DND-41 (cell line): ENCODE data around the gene CRYBG1.

Experiments
- ATAC-seq: fragments of 200-7000 bp; cut with Tn5 transposase; 3 replicates; pipeline ENCODE4 v1.9.1; 2021; ENCODE audit warnings: low read depth; ENCODE audit not compliant: insufficient read depth
- DNase-seq: peaks from one replicate; pipeline ENCODE4 v3.0.0-alpha.2; 2020
- H2AFZ ChIP-seq: 2 replicates; pipeline ENCODE4 v1.6.0; 2012; ENCODE audit warnings: low read depth, low read length
- H3K27ac ChIP-seq: 2 replicates; pipeline ENCODE4 v1.5.1; 2012; ENCODE audit warnings: low read length, inconsistent platforms
- H3K27me3 ChIP-seq: fragments of 200-600 bp; sonication (generic); 2 replicates; pipeline ENCODE4 v1.6.0; 2012; ENCODE audit warnings: low read length, mild to moderate bottlenecking, inconsistent platforms; ENCODE audit not compliant: insufficient read depth, poor library complexity
- H3K36me3 ChIP-seq: 2 replicates; pipeline ENCODE4 v1.5.1; 2012; ENCODE audit warnings: low read length, inconsistent platforms; ENCODE audit not compliant: insufficient read depth
- H3K4me1 ChIP-seq: 2 replicates; pipeline ENCODE4 v1.5.1; 2012; ENCODE audit warnings: mild to moderate bottlenecking, low read length; ENCODE audit not compliant: insufficient read depth
- H3K4me2 ChIP-seq: 2 replicates; pipeline ENCODE4 v1.6.0; 2012; ENCODE audit warnings: mild to moderate bottlenecking, moderate library complexity, low read length, inconsistent platforms; ENCODE audit not compliant: insufficient read depth
- H3K4me3 ChIP-seq, 2 experiments: fragments of 200-600 bp in 1 of 2; shearing (Covaris generic) in 1 of 2; 2 replicates each; pipeline ENCODE4 v1.5.1; 2012 to 2016; ENCODE audit warnings: inconsistent platforms in 2 of 2, low read length in 2 of 2, mild to moderate bottlenecking in 2 of 2, low read depth in 1 of 2, moderate library complexity in 1 of 2
- H3K79me2 ChIP-seq: 2 replicates; pipeline ENCODE4 v1.6.0; 2012; ENCODE audit warnings: low read length, inconsistent platforms; ENCODE audit not compliant: insufficient read depth
- H3K9ac ChIP-seq: 2 replicates; pipeline ENCODE4 v1.6.0; 2012; ENCODE audit warnings: low read depth, mild to moderate bottlenecking, inconsistent platforms, low read length, moderate library complexity
- H3K9me3 ChIP-seq: 2 replicates; pipeline ENCODE4 v1.5.1; 2012; ENCODE audit warnings: low read length, moderate library complexity, mild to moderate bottlenecking, inconsistent platforms; ENCODE audit not compliant: insufficient read depth, severe bottlenecking
- H4K20me1 ChIP-seq: 2 replicates; pipeline ENCODE4 v1.6.0; 2012; ENCODE audit warnings: low read length; ENCODE audit not compliant: insufficient read depth
- EZH2 ChIP-seq: IDR thresholded peaks from 3 replicates; pipeline ENCODE4 v1.6.1; 2012; ENCODE audit warnings: borderline replicate concordance, low read depth, mild to moderate bottlenecking, moderate library complexity, low read length, inconsistent platforms; ENCODE audit not compliant: severe bottlenecking
- TF ChIP-seq, protein P1 (sequence below): IDR thresholded peaks from 2 replicates; pipeline ENCODE4 v1.5.1; 2012; ENCODE audit warnings: borderline replicate concordance, low read length, moderate library complexity, mild to moderate bottlenecking; ENCODE audit not compliant: poor library complexity, severe bottlenecking; ENCODE audit errors: extremely low read depth

CRYBG1 gene

DNA sequence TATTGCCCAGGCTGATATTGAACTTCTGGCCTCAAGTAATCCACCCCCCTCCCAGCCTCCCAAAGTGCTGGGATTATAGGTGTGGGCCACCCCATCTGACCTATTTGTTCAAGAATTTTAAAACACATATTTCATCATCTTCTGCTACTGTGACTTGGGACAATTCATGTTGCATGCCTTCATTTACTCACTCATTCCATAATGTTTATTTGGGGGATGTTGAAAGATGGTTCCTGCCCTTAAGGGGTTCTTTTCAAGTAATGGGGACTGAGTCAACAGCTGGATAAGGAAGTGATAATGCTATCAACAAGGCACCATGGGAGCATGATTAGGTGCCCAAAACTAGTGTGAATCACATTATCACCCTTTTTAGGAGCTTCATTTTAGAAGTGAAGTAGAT lies 62.0 kb downstream of the CRYBG1 start:
- Histone ChIP-seq H4K20me1 (no peaks in the 10 kb centered on the region), H3K4me1 (no peaks in the 10 kb centered on the region), H3K79me2 (no peaks in the 10 kb centered on the region), H3K4me2 (no peak overlapping the region), H3K9ac (no peak overlapping the region), H3K9me3 (no peaks in the 10 kb centered on the region), H3K27ac (no peak overlapping the region), H3K27me3 (peaks cover 3% of the 10 kb centered on the region), H2AFZ (no peak overlapping the region), H3K4me3 (no peak overlapping the region), H3K36me3 (no peaks in the 10 kb centered on the region)
- no peak for DNase-seq
- no peak for TF ChIP-seq EZH2
- TF ChIP-seq, protein P1, sequence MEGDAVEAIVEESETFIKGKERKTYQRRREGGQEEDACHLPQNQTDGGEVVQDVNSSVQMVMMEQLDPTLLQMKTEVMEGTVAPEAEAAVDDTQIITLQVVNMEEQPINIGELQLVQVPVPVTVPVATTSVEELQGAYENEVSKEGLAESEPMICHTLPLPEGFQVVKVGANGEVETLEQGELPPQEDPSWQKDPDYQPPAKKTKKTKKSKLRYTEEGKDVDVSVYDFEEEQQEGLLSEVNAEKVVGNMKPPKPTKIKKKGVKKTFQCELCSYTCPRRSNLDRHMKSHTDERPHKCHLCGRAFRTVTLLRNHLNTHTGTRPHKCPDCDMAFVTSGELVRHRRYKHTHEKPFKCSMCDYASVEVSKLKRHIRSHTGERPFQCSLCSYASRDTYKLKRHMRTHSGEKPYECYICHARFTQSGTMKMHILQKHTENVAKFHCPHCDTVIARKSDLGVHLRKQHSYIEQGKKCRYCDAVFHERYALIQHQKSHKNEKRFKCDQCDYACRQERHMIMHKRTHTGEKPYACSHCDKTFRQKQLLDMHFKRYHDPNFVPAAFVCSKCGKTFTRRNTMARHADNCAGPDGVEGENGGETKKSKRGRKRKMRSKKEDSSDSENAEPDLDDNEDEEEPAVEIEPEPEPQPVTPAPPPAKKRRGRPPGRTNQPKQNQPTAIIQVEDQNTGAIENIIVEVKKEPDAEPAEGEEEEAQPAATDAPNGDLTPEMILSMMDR = no peak
- no peak for ATAC-seq

DNA sequence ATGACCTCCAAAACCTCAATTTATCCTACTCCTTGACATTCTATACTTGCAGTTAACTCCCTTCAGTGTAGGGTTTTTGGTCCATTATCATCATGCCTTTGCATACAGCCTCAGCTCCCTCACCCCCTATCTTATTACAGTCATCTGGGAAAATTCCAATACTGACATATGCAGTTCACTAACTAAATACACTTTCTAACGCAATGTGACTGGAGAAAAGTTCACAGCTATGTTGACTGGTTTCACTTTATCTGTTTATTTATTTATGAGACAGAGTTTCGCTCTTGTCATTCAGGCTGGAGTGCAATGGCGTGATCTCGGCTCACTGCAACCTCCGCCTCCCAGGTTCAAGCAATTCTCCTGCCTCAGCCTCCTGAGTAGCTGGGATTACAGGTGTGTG lies 64.9 kb downstream of the CRYBG1 start:
- Histone ChIP-seq H4K20me1 (no peaks in the 10 kb centered on the region), H3K9ac (no peak overlapping the region), H3K4me2 (no peak overlapping the region), H3K4me1 (no peaks in the 10 kb centered on the region), H3K27me3 (peaks cover 9% of the 10 kb centered on the region), H2AFZ (no peak overlapping the region), H3K36me3 (no peaks in the 10 kb centered on the region), H3K9me3 (no peaks in the 10 kb centered on the region), H3K79me2 (no peaks in the 10 kb centered on the region), H3K27ac (no peak overlapping the region), H3K4me3 (no peak overlapping the region)
- DNase-seq = no peak
- no peak for TF ChIP-seq EZH2
- TF ChIP-seq, protein P1 = no peak
- no peak for ATAC-seq

DNA sequence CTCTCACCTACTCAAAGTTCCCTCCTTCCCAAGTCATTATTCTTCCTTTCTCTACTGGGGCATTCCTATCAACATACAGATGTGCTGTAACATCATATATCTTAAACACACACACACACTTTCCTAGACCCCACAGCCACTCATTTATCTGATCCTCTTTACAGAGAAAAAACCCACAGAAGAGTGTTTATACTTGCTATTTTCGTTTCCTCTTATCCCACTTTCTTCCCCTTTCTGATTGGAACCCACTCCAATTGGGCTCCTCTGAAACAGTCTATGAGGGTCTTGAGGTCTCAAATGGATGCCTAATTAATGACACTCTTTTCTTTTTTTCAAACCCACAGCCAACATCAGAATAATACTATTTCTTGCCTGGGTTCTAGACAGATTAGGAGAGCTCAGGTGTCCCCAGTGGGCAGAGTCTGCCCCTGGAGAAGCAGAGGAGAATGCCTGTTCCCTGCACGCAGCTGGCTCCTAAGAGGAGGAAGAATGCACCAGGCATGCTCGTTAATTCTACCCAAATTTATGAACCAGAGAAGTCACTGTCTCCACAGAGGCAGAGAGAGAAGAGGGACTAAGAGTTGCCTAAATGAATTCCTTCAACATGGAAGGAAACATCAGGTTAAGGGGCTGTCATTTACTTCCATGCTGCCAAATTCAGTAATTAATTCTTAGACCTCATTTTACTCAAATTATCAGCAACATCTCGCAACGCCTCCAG lies 65.9 kb downstream of the CRYBG1 start:
- TF ChIP-seq, protein P1 = no peak
- no peak for TF ChIP-seq EZH2
- H3K4me1 ChIP-seq = no peaks in the 10 kb centered on the region
- H3K36me3 ChIP-seq = no peaks in the 10 kb centered on the region
- H4K20me1 ChIP-seq = no peaks in the 10 kb centered on the region
- H3K9ac ChIP-seq = no peak overlapping the region
- H3K9me3 ChIP-seq = no peaks in the 10 kb centered on the region
- peaks cover 9% of the 10 kb centered on the region for H3K27me3 ChIP-seq
- no peak for ATAC-seq
- no peak overlapping the region for H3K4me3 ChIP-seq
- no peaks in the 10 kb centered on the region for H3K79me2 ChIP-seq
- H2AFZ ChIP-seq = no peak overlapping the region
- no peak for DNase-seq
- H3K4me2 ChIP-seq = no peak overlapping the region
- no peak overlapping the region for H3K27ac ChIP-seq

DNA sequence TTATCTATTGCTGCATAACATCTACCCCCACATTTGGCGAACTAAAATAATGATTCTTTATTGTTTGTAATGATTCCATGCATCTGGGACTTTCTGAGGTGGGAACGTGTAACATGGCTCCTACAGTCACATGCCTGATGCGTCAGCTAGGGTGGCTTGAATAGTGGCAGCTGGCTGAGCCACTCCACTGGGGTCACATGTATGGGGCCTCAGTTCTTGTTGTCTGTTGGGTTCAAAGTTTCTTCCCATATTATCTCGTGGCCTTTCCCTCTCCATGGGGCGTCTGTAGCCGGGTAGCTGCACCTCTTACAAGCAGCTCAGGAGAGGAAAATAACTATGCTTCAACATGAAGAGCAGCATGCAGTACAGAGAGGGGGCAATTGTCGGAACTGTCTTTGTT lies 69.9 kb downstream of the CRYBG1 start:
- Histone ChIP-seq H2AFZ (no peak overlapping the region), H3K4me1 (no peaks in the 10 kb centered on the region), H3K36me3 (no peaks in the 10 kb centered on the region), H3K9me3 (no peaks in the 10 kb centered on the region), H3K27me3 (peaks cover 9% of the 10 kb centered on the region), H4K20me1 (no peaks in the 10 kb centered on the region), H3K4me2 (no peak overlapping the region), H3K9ac (no peak overlapping the region), H3K79me2 (no peaks in the 10 kb centered on the region), H3K27ac (no peak overlapping the region), H3K4me3 (no peak overlapping the region)
- DNase-seq (no peak), ATAC-seq (no peak)
- TF ChIP-seq, protein P1 = no peak
- TF ChIP-seq EZH2 = no peak
